GM15510 (cell line): ENCODE results near the gene LNPK.

Experiments used
- POLR2A ChIP-seq: IDR thresholded peaks from 3 replicates; pipeline ENCODE4 v1.6.1; 2011; ENCODE audit warnings: borderline replicate concordance; ENCODE audit not compliant: insufficient read length; ENCODE audit errors: extremely low read depth

The LNPK gene, protein sequence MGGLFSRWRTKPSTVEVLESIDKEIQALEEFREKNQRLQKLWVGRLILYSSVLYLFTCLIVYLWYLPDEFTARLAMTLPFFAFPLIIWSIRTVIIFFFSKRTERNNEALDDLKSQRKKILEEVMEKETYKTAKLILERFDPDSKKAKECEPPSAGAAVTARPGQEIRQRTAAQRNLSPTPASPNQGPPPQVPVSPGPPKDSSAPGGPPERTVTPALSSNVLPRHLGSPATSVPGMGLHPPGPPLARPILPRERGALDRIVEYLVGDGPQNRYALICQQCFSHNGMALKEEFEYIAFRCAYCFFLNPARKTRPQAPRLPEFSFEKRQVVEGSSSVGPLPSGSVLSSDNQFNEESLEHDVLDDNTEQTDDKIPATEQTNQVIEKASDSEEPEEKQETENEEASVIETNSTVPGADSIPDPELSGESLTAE

GRCh38 chr2:176001916-176002687 is at the start of gene LNPK:
LNPK (minus strand) TSS chr2:176002267; CDS start chr2:175995584, 6,683 bp downstream.
- peak; percentile 93 for TF ChIP-seq POLR2A

DNA sequence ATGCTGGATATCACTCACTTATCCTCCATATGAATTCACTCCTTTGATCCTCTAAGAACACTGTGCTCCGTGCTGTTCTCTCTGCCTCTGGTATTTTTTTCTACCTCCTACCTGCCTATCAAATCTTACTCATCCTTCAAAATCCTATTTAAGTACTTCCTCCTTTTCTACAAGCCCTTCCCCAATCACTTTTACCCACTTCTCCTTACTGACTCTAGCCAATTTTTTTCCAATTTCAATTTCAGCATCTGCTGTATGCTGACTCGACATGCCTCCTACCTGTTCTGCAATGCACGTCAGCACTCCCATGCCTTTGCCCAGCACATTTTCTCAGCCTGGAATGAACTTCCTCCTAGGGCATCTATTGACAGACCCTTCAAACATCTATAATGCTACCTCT is 37.3 kb upstream of the LNPK start:
- no peak for TF ChIP-seq POLR2A

- no peak for TF ChIP-seq POLR2A
These were observed 36.6 kb upstream of the LNPK start for GRCh38 chr2:176038694-176039093.

GRCh38 chr2:176035013-176035691 is 33.1 kb upstream of the LNPK start:
- no peak for TF ChIP-seq POLR2A

DNA sequence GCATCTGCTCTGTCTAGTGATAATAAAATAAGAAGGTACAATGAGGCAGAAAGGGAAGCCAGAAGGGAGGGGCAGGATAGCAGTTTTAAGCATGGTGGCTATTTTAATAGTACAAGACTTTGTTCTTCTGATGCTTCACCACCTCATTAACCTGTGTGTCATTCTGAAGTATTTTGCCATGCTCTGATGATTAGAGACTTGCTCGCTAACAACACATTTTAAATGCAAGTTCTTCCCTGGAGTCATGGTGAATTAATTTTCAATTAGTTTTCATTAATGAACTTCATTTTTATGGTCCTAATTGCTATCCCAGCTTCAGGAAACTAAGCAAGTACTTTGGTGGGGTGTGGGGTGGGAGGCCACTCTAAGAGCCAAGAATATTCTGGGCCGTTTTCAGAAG is 25.7 kb upstream of the LNPK start:
- no peak for TF ChIP-seq POLR2A

- TF ChIP-seq POLR2A, result no peak
These were observed 23.9 kb upstream of the LNPK start for GRCh38 chr2:176025932-176026331.

DNA sequence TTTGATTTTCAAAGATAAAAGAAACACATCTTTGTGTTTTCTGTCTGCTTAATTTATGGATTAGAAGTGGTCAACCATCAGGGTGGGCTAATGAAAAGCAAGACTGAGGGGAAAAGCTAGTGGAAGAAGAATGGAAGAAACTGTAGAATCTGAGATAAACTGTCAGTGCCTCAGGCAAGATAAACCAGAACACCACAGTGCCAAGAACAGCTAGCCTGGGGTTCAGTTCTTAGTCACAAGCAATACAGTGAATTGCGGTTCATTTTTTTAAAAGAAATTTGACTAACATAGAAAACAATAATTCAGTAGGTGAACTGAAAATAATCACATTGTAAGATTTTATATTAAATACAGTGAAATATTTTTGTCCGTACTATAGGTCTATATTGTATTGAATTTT is 22.0 kb upstream of the LNPK start:
- no peak for TF ChIP-seq POLR2A

- no peak for TF ChIP-seq POLR2A
These were observed 20.0 kb upstream of the LNPK start for GRCh38 chr2:176022048-176022447.

GRCh38 chr2:176020400-176020799 is 18.3 kb upstream of the LNPK start:
- TF ChIP-seq POLR2A, result no peak

DNA sequence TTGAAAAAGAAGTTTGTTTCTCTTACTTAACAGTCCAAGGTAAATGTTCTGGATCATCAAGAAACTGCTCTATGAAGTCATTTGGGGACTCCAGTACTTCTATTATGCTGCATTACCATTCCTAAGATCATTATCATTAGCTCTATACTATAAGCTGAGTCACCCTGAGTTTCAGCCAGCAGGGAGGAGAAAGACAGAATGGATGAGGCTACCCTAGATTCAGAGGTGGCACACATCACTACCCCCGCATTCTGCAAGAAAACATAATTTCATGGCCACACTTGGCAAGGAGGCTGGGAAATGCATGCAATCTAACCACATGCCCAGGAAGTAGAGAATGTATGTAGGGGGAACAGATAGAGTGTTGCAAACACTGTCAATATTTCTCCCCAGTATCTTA is 16.6 kb upstream of the LNPK start:
- TF ChIP-seq POLR2A, result no peak

DNA sequence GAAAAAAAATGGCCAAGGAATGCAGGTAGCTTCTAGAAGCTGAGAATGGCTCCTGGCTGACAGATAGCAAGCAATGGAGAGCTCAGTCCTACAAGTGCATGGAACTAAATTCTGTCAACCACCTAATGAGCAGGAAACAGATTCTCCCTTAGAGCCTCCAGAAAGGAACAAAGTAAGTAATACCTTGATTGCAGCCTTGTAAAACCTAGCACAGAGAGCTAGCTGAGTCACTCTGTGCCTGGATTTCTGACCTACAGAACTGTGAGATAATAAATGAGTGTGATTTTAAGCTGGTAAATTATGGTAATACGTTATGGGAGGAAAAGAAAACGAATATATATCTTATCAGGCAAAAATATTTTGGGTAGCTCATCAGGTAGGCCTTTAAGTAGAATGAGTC is 7.4 kb upstream of the LNPK start:
- no peak for TF ChIP-seq POLR2A

GRCh38 chr2:176004934-176005333 is 2.9 kb upstream of the LNPK start:
- TF ChIP-seq POLR2A, result no peak

- no peak for TF ChIP-seq POLR2A
These were observed 1.9 kb upstream of the LNPK start for GRCh38 chr2:176003958-176004357.

- TF ChIP-seq POLR2A, result no peak
These were observed 682 bp upstream of the LNPK start for GRCh38 chr2:176002688-176003210.

DNA sequence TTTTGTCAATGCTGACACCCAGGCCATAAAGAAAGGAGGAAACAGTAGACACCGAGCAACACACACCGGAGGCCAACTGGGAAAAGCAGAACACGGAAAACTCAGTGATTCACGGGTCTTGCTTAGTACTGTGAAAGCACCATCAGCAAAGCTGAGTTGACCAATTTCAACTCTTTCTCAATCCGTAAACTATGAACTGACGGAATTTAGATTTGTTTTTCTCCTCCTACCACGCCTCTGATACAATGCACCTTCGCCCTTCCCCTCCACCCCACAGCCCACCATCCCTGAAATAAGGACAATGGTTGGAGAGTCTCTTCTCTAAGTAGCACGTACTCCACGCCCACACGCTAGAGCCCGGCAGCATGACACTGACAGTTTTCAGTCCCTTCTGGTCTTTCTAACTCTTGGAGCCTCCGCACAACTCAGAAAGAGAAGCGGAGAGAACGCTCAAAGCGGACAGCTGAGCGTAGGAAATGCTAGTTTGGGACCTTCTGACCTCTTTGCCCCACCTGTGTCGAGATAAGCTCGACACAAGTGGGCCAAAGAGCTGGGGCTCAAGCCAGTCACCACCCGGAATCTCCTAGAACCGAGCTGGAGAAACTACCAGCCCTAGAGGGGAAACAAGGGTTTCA is 669 bp downstream of the LNPK start:
- no peak for TF ChIP-seq POLR2A

DNA sequence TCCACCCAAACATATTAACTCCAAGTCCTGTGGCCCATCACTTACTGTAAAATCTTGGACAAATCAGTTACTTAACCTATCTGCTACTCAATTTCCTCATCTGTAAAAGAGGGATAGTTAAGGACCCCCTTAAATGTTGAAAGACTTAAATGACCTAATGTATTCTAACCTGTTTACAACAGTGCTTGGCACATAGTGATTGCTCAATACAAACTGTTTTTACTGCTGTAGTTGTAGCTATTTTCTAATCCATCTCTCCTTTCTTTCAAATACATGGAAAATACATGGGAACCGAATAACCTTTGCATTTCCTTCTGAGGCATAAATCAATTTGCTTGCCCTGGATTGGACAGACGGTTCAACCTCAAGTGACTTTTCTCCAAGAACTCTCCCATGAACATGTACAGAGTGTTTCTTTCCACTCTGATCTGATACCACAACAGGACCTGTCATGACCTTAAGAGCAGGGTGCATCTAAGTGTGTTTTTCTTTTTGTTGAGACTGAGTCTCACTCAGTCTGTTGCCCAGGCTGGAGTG is 2.7 kb downstream of the LNPK start:
- no peak for TF ChIP-seq POLR2A
